ENCODE measurements around the gene MAP2K1. TPM values are rescaled to one million over a fixed set of nuclear protein-coding genes. Genes with fewer than 3 reads are reported as not detected.
A peak's percentile ranks its signal among the peaks of the same experiment; 100 is the strongest.

The MAP2K1 gene
- total RNA-seq, 1 donor from 2014 or later = 38.6 TPM

- H3K9ac ChIP-seq (ENCODE audit: low read depth in 1 of 3, low read length in 3 of 3) = peak overlapping the region in 2 of 3 donors; percentile 87 to 95
- no peak overlapping the region for H3K27ac ChIP-seq (ENCODE audit: low read depth, low read length)
- H3K36me3 ChIP-seq (ENCODE audit: control insufficient read depth in 3 of 3, insufficient read depth in 3 of 3, low read length in 3 of 3) = peaks cover 20 to 24% (median 21%) of the 10 kb centered on the region in 3 donors
- H3K4me1 ChIP-seq (ENCODE audit: control insufficient read depth in 3 of 3, insufficient read depth in 3 of 3, low read length in 3 of 3) = peaks cover 18 to 22% (median 22%) of the 10 kb centered on the region in 3 donors
- H3K27me3 ChIP-seq (ENCODE audit: control insufficient read depth in 3 of 3, insufficient read depth in 3 of 3, low read length in 3 of 3) = no peaks in the 10 kb centered on the region
- H3K4me3 ChIP-seq (ENCODE audit: low read length in 3 of 3) = peak overlapping the region in 2 of 3 donors; percentile 97 to 100
- H3K9me3 ChIP-seq (ENCODE audit: control insufficient read depth in 3 of 3, low read length in 3 of 3) = no peaks in the 10 kb centered on the region
These were observed 119.1 kb downstream of the MAP2K1 start for GRCh38 chr15:66505818-66506217.

GRCh38 chr15:66508293-66508883, 121.7 kb downstream of the MAP2K1 start:
- H3K27me3 ChIP-seq (ENCODE audit: control insufficient read depth in 3 of 3, insufficient read depth in 3 of 3, low read length in 3 of 3) = no peaks in the 10 kb centered on the region
- H3K27ac ChIP-seq (ENCODE audit: low read depth, low read length) = no peak overlapping the region
- H3K9ac ChIP-seq (ENCODE audit: low read depth in 1 of 3, low read length in 3 of 3) = no peak overlapping the region
- H3K4me1 ChIP-seq (ENCODE audit: control insufficient read depth in 3 of 3, insufficient read depth in 3 of 3, low read length in 3 of 3) = peaks cover 11 to 16% (median 11%) of the 10 kb centered on the region in 3 donors
- no peaks in the 10 kb centered on the region for H3K36me3 ChIP-seq (ENCODE audit: control insufficient read depth in 3 of 3, insufficient read depth in 3 of 3, low read length in 3 of 3)
- H3K9me3 ChIP-seq (ENCODE audit: control insufficient read depth in 3 of 3, low read length in 3 of 3) = no peaks in the 10 kb centered on the region
- no peak overlapping the region for H3K4me3 ChIP-seq (ENCODE audit: low read length in 3 of 3)

- Histone ChIP-seq H3K9me3 (ENCODE audit: control insufficient read depth in 3 of 3, low read length in 3 of 3) (no peaks in the 10 kb centered on the region), H3K27me3 (ENCODE audit: control insufficient read depth in 3 of 3, insufficient read depth in 3 of 3, low read length in 3 of 3) (no peaks in the 10 kb centered on the region), H3K4me3 (ENCODE audit: low read length in 3 of 3) (no peak overlapping the region), H3K9ac (ENCODE audit: low read depth in 1 of 3, low read length in 3 of 3) (no peak overlapping the region), H3K27ac (ENCODE audit: low read depth, low read length) (no peak overlapping the region), H3K4me1 (ENCODE audit: control insufficient read depth in 3 of 3, insufficient read depth in 3 of 3, low read length in 3 of 3) (no peaks in the 10 kb centered on the region), H3K36me3 (ENCODE audit: control insufficient read depth in 3 of 3, insufficient read depth in 3 of 3, low read length in 3 of 3) (peaks cover 0 to 3% (median 2%) of the 10 kb centered on the region in 3 donors)
These were observed 127.9 kb downstream of the MAP2K1 start for GRCh38 chr15:66514586-66514985.

- Histone ChIP-seq H3K27me3 (ENCODE audit: control insufficient read depth in 3 of 3, insufficient read depth in 3 of 3, low read length in 3 of 3) (no peaks in the 10 kb centered on the region), H3K27ac (ENCODE audit: low read depth, low read length) (no peak overlapping the region), H3K4me3 (ENCODE audit: low read length in 3 of 3) (no peak overlapping the region), H3K4me1 (ENCODE audit: control insufficient read depth in 3 of 3, insufficient read depth in 3 of 3, low read length in 3 of 3) (no peaks in the 10 kb centered on the region), H3K36me3 (ENCODE audit: control insufficient read depth in 3 of 3, insufficient read depth in 3 of 3, low read length in 3 of 3) (peaks cover 0 to 3% (median 2%) of the 10 kb centered on the region in 3 donors), H3K9me3 (ENCODE audit: control insufficient read depth in 3 of 3, low read length in 3 of 3) (no peaks in the 10 kb centered on the region), H3K9ac (ENCODE audit: low read depth in 1 of 3, low read length in 3 of 3) (no peak overlapping the region)
These were observed 129.2 kb downstream of the MAP2K1 start for GRCh38 chr15:66515901-66516322.

- H3K27me3 ChIP-seq (ENCODE audit: control insufficient read depth in 3 of 3, insufficient read depth in 3 of 3, low read length in 3 of 3) = no peaks in the 10 kb centered on the region
- no peaks in the 10 kb centered on the region for H3K4me1 ChIP-seq (ENCODE audit: control insufficient read depth in 3 of 3, insufficient read depth in 3 of 3, low read length in 3 of 3)
- H3K9ac ChIP-seq (ENCODE audit: low read depth in 1 of 3, low read length in 3 of 3) = no peak overlapping the region
These were observed 137.2 kb downstream of the MAP2K1 start for GRCh38 chr15:66523926-66524325.

GRCh38 chr15:66524838-66525237, 138.1 kb downstream of the MAP2K1 start:
- H3K27me3 ChIP-seq (ENCODE audit: control insufficient read depth in 3 of 3, insufficient read depth in 3 of 3, low read length in 3 of 3) = no peaks in the 10 kb centered on the region
- no peaks in the 10 kb centered on the region for H3K4me1 ChIP-seq (ENCODE audit: control insufficient read depth in 3 of 3, insufficient read depth in 3 of 3, low read length in 3 of 3)
- peaks cover 0 to 8% (median 0%) of the 10 kb centered on the region in 3 donors for H3K36me3 ChIP-seq (ENCODE audit: control insufficient read depth in 3 of 3, insufficient read depth in 3 of 3, low read length in 3 of 3)

More at GRCh38 chr15:66523926-66524325, 137.2 kb downstream of the MAP2K1 start:
- Histone ChIP-seq H3K4me3 (ENCODE audit: low read length in 3 of 3) (no peak overlapping the region), H3K36me3 (ENCODE audit: control insufficient read depth in 3 of 3, insufficient read depth in 3 of 3, low read length in 3 of 3) (peaks cover 0 to 8% (median 0%) of the 10 kb centered on the region in 3 donors), H3K9me3 (ENCODE audit: control insufficient read depth in 3 of 3, low read length in 3 of 3) (no peaks in the 10 kb centered on the region), H3K27ac (ENCODE audit: low read depth, low read length) (no peak overlapping the region)

GRCh38 chr15:66535056-66535455, 148.3 kb downstream of the MAP2K1 start:
- H3K36me3 ChIP-seq (ENCODE audit: control insufficient read depth in 3 of 3, insufficient read depth in 3 of 3, low read length in 3 of 3) = peaks cover 0 to 7% (median 2%) of the 10 kb centered on the region in 3 donors
- H3K9me3 ChIP-seq (ENCODE audit: control insufficient read depth in 3 of 3, low read length in 3 of 3) = no peaks in the 10 kb centered on the region
- no peaks in the 10 kb centered on the region for H3K27me3 ChIP-seq (ENCODE audit: control insufficient read depth in 3 of 3, insufficient read depth in 3 of 3, low read length in 3 of 3)
- no peak overlapping the region for H3K27ac ChIP-seq (ENCODE audit: low read depth, low read length)
- H3K4me1 ChIP-seq (ENCODE audit: control insufficient read depth in 3 of 3, insufficient read depth in 3 of 3, low read length in 3 of 3) = no peaks in the 10 kb centered on the region
- H3K4me3 ChIP-seq (ENCODE audit: low read length in 3 of 3) = no peak overlapping the region
- no peak overlapping the region for H3K9ac ChIP-seq (ENCODE audit: low read depth in 1 of 3, low read length in 3 of 3)

More at GRCh38 chr15:66524838-66525237, 138.1 kb downstream of the MAP2K1 start:
- Histone ChIP-seq H3K9ac (ENCODE audit: low read depth in 1 of 3, low read length in 3 of 3) (no peak overlapping the region), H3K27ac (ENCODE audit: low read depth, low read length) (no peak overlapping the region), H3K4me3 (ENCODE audit: low read length in 3 of 3) (no peak overlapping the region), H3K9me3 (ENCODE audit: control insufficient read depth in 3 of 3, low read length in 3 of 3) (no peaks in the 10 kb centered on the region)

Small RNAs within 50 kb of the gene (small RNA-seq; reads per million reads assigned to genes)
- not detected for gene ATP5MFP6
- not detected for gene MIR4512
- not detected for gene RF00019
- gene RF01159 = not detected
- 2.8 reads per million, percentile 87 among the genes with 10 or more reads in this experiment for gene SCARNA14
- gene SNORD16 = not detected
- gene SNORD18A = not detected
- not detected for gene SNORD18B
- not detected for gene SNORD18C

Other genes starting within 250 kb of the MAP2K1 start
- 0.52 TPM for gene MEGF11, start 133.2 kb upstream of the MAP2K1 start, total RNA-seq
- gene DIS3L, start 93.3 kb upstream of the MAP2K1 start, total RNA-seq = 28.7 TPM
- 11.0 TPM for gene TIPIN, start 30.2 kb upstream of the MAP2K1 start, total RNA-seq
- gene SNAPC5, start 110.8 kb downstream of the MAP2K1 start, total RNA-seq = 17.2 TPM
- 1,702 TPM for gene RPL4, start 117.9 kb downstream of the MAP2K1 start, total RNA-seq
- gene ZWILCH, start 118.4 kb downstream of the MAP2K1 start, total RNA-seq = 14.1 TPM
- gene LCTL, start 179.1 kb downstream of the MAP2K1 start, total RNA-seq = not detected